Stimulated activated memory B cell treated with anti-CD40 and anti-IgM and Interleukin-4, amounts not matched to agents 10 μg/mL and 1 μg/mL and 100 μg/mL, for 72 hours (primary cell): Measurements from ENCODE around the gene TBX18.

Experiments
- ATAC-seq: fragments of 150-1000 bp; cut with Tn5 transposase; 2 replicates; pipeline ENCODE4 v1.10.0; 2021
- H3K27ac Mint-ChIP-seq: one replicate; pipeline ENCODE4 v1.8.0; 2022; ENCODE audit warnings: mild to moderate bottlenecking, mixed read lengths
- H3K27me3 Mint-ChIP-seq: one replicate; pipeline ENCODE4 v1.8.0; 2022; ENCODE audit warnings: mixed read lengths
- H3K36me3 Mint-ChIP-seq: one replicate; pipeline ENCODE4 v1.8.0; 2022; ENCODE audit warnings: mixed read lengths
- H3K4me1 Mint-ChIP-seq: one replicate; pipeline ENCODE4 v1.8.0; 2022; ENCODE audit warnings: mixed read lengths
- H3K4me3 Mint-ChIP-seq: one replicate; pipeline ENCODE4 v1.8.0; 2022; ENCODE audit warnings: mild to moderate bottlenecking, moderate library complexity, mixed read lengths
- H3K9me3 Mint-ChIP-seq: one replicate; pipeline ENCODE4 v1.8.0; 2022; ENCODE audit warnings: mixed read lengths

TBX18 gene

DNA sequence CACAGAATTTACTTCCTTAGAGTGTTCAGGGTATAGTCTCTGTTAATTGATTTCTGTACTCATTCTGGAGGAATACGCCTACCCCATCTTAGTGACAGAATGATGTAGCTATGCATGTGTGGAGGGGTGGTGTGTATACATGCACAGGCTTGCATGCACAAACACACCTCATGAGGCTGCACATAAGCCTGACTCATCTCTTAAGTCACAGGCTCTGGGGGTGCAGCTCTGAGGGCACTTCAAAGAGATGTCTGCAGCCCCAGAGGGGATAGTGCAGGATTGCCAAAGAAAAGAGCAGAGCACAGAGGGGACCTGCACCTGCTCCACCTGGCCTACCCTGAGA, 24.6 kb downstream of the TBX18 start:
- Mint-ChIP-seq H3K9me3 (no peaks in the 10 kb centered on the region), H3K4me1 (no peaks in the 10 kb centered on the region), H3K4me3 (no peak overlapping the region), H3K27ac (no peak overlapping the region), H3K36me3 (no peaks in the 10 kb centered on the region), H3K27me3 (no peaks in the 10 kb centered on the region)
- peak; percentile 29 for ATAC-seq

DNA sequence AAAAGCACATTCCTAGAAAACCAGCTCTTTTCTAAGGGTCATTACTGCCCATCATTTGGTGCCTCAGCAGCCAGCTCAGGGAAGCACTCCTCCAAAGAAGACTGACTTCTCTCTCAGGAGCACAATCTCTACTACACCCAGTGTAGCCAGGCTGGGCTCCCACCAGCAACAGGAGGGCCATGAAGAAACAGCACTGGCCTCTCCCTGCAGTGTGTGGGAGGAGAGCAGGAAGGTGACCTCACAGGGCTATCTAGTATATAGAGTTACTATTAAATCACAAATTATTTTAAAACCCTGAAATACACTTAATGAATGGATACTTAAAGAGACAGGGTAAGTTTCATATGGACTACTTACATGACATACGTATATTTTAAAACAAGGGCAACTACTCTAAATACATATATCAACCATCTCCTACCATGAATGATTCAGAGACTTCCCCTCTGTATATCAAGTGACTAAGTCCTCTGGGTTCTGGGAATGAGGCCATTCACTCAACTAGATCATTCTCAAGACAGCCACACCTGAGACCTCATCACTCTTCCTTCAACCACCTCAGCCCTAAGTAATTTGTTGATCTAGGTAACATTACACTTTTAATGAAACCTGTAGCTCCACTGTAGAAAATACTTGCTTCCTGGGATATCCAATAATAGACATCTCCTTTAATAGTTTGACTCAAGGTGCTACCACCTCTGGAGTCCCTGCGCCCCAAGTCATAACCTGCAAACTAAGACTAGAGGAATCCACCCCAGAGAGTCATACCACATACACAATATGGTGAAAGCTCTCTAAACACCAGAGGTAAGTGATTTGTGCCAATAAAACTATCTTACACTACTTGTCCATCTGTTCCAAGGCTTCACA, 25.2 kb downstream of the TBX18 start:
- Mint-ChIP-seq H3K4me1 (no peaks in the 10 kb centered on the region), H3K27me3 (no peaks in the 10 kb centered on the region), H3K9me3 (no peaks in the 10 kb centered on the region), H3K36me3 (no peaks in the 10 kb centered on the region), H3K4me3 (no peak overlapping the region), H3K27ac (no peak overlapping the region)
- ATAC-seq = peak; percentile 32

DNA sequence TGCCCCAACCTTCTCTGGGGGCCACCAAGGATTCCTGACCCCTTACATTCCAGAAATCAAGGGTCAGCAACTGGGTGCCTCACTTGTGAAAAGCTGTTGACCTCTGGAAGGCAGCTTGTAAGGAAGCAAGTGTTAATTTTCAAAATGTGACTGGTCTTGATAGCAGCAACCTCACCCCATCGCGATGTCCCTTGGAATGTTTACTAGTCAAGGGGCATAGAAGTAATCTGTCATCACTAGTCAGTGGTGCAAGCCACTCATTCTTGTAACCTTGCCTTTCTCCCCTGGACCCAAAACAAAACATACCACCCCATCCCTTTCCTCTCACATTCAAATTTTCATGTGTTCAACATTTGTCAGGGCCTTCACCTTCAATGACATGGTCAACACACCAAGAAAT, 30.5 kb downstream of the TBX18 start:
- Mint-ChIP-seq H3K4me1 (no peaks in the 10 kb centered on the region), H3K9me3 (no peaks in the 10 kb centered on the region), H3K36me3 (no peaks in the 10 kb centered on the region), H3K27me3 (no peaks in the 10 kb centered on the region), H3K4me3 (no peak overlapping the region), H3K27ac (no peak overlapping the region)
- ATAC-seq = no peak

GRCh38 chr6:84731901-84732300, 32.5 kb downstream of the TBX18 start:
- no peak for ATAC-seq
- H3K27ac Mint-ChIP-seq = no peak overlapping the region
- no peaks in the 10 kb centered on the region for H3K9me3 Mint-ChIP-seq
- H3K27me3 Mint-ChIP-seq = no peaks in the 10 kb centered on the region
- H3K4me1 Mint-ChIP-seq = no peaks in the 10 kb centered on the region
- H3K4me3 Mint-ChIP-seq = no peak overlapping the region
- no peaks in the 10 kb centered on the region for H3K36me3 Mint-ChIP-seq

GRCh38 chr6:84731401-84731800, 33.0 kb downstream of the TBX18 start:
- H3K27ac Mint-ChIP-seq = no peak overlapping the region
- H3K9me3 Mint-ChIP-seq = no peaks in the 10 kb centered on the region
- no peaks in the 10 kb centered on the region for H3K36me3 Mint-ChIP-seq
- no peak for ATAC-seq
- H3K27me3 Mint-ChIP-seq = no peaks in the 10 kb centered on the region
- no peak overlapping the region for H3K4me3 Mint-ChIP-seq
- H3K4me1 Mint-ChIP-seq = no peaks in the 10 kb centered on the region

DNA sequence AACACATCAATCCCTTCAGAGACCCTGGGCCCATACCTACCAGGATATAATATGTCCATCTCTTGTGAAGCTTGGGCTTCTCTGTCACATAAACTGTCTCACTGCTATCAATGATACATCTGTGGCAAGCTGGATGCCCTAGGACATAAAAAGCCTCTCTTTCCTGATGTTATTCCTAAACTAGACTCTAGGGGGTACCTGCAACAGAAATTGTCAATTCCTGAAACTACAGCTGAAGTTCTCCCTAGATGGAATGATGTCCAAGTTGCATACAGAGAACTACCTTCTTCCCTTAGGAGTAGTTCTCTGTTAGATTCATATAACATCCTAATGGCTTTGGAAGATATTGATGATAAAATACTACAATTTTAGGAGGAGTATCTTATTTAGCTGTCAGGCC, 35.8 kb downstream of the TBX18 start:
- no peak for ATAC-seq
- H3K36me3 Mint-ChIP-seq = no peaks in the 10 kb centered on the region
- H3K4me3 Mint-ChIP-seq = no peak overlapping the region
- no peaks in the 10 kb centered on the region for H3K4me1 Mint-ChIP-seq
- no peaks in the 10 kb centered on the region for H3K9me3 Mint-ChIP-seq
- no peak overlapping the region for H3K27ac Mint-ChIP-seq
- H3K27me3 Mint-ChIP-seq = no peaks in the 10 kb centered on the region

DNA sequence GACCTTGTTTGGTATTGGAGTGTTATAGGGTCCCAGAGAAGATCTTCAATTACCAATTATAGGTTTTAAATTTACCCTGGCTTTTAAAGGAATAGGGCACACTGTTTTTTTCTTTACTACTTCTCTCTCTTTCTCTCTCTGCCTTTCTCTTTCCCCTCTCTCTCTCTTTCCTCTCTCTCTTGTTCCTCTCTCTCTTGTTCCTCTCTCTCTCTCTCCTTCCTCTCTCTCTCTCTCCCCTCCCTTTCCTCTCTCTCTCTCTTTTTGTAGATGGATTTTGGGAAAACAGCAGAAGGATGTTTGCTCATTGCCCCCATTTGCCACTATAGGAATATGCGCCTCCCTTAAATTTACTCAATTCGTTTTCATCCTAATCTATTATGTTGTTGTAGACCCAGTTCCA, 45.2 kb downstream of the TBX18 start:
- H3K4me1 Mint-ChIP-seq = no peaks in the 10 kb centered on the region
- H3K4me3 Mint-ChIP-seq = no peak overlapping the region
- no peaks in the 10 kb centered on the region for H3K36me3 Mint-ChIP-seq
- ATAC-seq = no peak
- no peaks in the 10 kb centered on the region for H3K27me3 Mint-ChIP-seq
- H3K27ac Mint-ChIP-seq = no peak overlapping the region
- H3K9me3 Mint-ChIP-seq = no peaks in the 10 kb centered on the region

- H3K36me3 Mint-ChIP-seq = no peaks in the 10 kb centered on the region
These were observed 46.1 kb downstream of the TBX18 start for GRCh38 chr6:84718038-84718955.

DNA sequence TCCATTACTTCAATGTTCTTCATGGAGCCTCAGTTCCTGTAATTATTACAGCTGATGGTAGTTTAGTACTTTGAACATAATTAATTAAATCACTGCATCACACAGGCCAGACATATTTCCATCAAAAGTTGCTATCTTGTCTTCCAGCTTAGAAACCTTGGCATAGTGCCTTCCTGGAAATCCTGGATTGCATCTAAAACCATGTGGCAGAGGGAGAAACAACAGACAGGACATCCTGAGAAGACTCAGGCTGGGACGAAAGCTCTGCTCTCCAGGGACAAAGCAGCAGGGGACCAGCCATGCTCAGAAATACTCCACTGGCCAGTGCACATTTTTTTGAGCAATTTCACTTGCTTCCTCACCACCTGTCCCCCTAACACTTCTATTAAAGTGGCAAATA, 55.3 kb downstream of the TBX18 start:
- Mint-ChIP-seq H3K4me1 (no peaks in the 10 kb centered on the region), H3K27ac (no peak overlapping the region), H3K27me3 (no peaks in the 10 kb centered on the region), H3K36me3 (no peaks in the 10 kb centered on the region), H3K4me3 (no peak overlapping the region), H3K9me3 (peaks cover 5% of the 10 kb centered on the region)
- ATAC-seq = no peak

More at GRCh38 chr6:84718038-84718955, 46.1 kb downstream of the TBX18 start:
- Mint-ChIP-seq H3K4me1 (no peaks in the 10 kb centered on the region), H3K4me3 (no peak overlapping the region), H3K27me3 (no peaks in the 10 kb centered on the region), H3K27ac (no peak overlapping the region), H3K9me3 (no peaks in the 10 kb centered on the region)
- no peak for ATAC-seq

DNA sequence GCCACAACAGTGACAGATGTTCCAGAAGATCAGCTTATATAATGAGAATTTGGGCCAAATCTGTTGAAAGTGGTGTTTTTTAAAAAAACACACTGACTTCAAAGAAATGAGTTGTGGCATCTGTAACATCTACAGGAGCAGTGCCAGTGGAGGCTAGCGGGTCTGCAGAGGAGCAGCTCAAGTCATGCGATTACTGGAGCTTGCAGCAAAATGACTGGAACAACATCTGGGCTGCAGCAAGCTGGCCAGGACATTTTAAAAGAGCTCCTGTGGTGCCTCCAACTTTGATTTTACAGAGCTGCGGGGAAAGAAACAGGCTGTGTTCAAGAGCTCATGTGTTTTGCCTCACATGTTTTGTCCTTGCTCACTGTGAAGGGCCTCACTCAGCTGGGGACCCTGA, 57.2 kb downstream of the TBX18 start:
- no peak for ATAC-seq
- Mint-ChIP-seq H3K9me3 (peaks cover 7% of the 10 kb centered on the region), H3K27ac (no peak overlapping the region)

GRCh38 chr6:84696166-84696565, 68.2 kb downstream of the TBX18 start:
- Mint-ChIP-seq H3K27ac (no peak overlapping the region), H3K36me3 (no peaks in the 10 kb centered on the region), H3K4me1 (no peaks in the 10 kb centered on the region), H3K27me3 (no peaks in the 10 kb centered on the region), H3K4me3 (no peak overlapping the region), H3K9me3 (peaks cover 6% of the 10 kb centered on the region)
- ATAC-seq = no peak

More for the DNA sequence above, 57.2 kb downstream of the TBX18 start:
- H3K4me3 Mint-ChIP-seq = no peak overlapping the region
- no peaks in the 10 kb centered on the region for H3K27me3 Mint-ChIP-seq
- no peaks in the 10 kb centered on the region for H3K36me3 Mint-ChIP-seq
- H3K4me1 Mint-ChIP-seq = no peaks in the 10 kb centered on the region

- Mint-ChIP-seq H3K36me3 (no peaks in the 10 kb centered on the region), H3K27ac (no peak overlapping the region), H3K27me3 (no peaks in the 10 kb centered on the region), H3K4me3 (no peak overlapping the region), H3K9me3 (peaks cover 6% of the 10 kb centered on the region), H3K4me1 (no peaks in the 10 kb centered on the region)
- no peak for ATAC-seq
These were observed 72.3 kb downstream of the TBX18 start for GRCh38 chr6:84691978-84692623.

DNA sequence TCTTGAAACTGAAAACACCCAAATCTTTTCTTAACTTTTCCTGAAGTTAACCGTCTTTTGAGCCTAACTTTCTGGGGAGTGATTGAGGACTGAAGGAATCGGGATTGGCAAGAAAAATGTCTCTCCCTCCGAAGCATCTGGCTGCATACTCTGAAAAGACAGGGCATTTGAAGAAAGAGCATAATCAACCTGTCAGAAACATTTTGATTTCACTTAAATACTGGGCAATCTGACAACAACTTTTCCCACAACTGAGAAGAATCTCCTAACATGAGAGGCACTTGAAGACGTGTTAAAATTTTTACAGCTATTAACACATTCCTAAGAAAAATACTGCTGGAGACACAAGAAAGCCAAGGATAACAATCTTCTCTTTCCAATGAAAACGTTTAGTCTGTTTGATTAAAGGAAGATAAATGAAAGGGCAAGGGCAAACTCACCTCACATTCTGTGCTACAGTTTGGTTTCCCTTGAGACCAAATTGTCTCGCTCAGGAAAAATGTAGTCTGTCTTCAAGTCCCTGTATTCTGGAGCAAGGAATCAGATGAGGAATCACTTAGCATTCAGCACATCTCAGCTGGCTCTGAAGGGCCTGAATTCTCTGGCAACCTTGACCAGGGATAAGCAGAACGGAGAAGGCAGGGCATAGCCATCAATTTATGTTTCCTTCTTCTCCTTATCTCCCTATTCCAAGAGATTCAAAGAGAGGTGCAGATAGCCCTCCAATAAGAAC, 76.1 kb downstream of the TBX18 start:
- Mint-ChIP-seq H3K27me3 (no peaks in the 10 kb centered on the region), H3K27ac (no peak overlapping the region), H3K36me3 (no peaks in the 10 kb centered on the region), H3K4me1 (no peaks in the 10 kb centered on the region), H3K9me3 (peaks cover 6% of the 10 kb centered on the region), H3K4me3 (no peak overlapping the region)
- no peak for ATAC-seq

DNA sequence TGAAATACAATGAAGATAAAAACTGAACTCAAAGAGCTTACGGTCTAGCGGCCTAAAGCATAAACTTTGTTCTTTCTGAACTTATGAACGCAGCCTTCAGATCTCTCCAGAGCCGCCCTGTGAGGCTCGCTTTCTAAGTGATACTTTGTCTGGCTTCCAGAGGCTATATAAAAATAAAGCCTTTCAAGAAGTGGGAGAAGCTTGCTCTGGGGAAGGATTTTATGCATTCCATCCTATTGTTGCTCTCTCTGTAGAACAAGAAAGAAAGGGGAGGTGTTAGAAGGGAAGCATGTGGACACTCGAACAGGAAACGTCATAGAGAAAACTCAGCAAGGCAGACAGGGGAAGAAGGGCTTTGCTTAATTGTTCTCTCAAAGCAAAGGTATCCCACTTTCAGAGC, 77.0 kb downstream of the TBX18 start:
- no peak overlapping the region for H3K27ac Mint-ChIP-seq
- no peaks in the 10 kb centered on the region for H3K4me1 Mint-ChIP-seq
- H3K36me3 Mint-ChIP-seq = no peaks in the 10 kb centered on the region
- no peak overlapping the region for H3K4me3 Mint-ChIP-seq
- H3K9me3 Mint-ChIP-seq = peaks cover 6% of the 10 kb centered on the region
- no peak for ATAC-seq
- no peaks in the 10 kb centered on the region for H3K27me3 Mint-ChIP-seq
